ENCODE measurements around the gene FNBP1. TPM values are rescaled to one million over a fixed set of nuclear protein-coding genes. Genes with fewer than 3 reads are reported as not detected.
"Not testable (repeated sequence)": the region's sequence is repeated elsewhere in the genome, so short reads cannot be mapped to it uniquely, and the experiment has no call there.

Gene FNBP1
- total and polyA plus RNA-seq, 2 of the 13 experiments (the other 11 are each of a cell fraction or from before 2014, with no cell fraction given): 5.4 to 19.5 TPM

DNA sequence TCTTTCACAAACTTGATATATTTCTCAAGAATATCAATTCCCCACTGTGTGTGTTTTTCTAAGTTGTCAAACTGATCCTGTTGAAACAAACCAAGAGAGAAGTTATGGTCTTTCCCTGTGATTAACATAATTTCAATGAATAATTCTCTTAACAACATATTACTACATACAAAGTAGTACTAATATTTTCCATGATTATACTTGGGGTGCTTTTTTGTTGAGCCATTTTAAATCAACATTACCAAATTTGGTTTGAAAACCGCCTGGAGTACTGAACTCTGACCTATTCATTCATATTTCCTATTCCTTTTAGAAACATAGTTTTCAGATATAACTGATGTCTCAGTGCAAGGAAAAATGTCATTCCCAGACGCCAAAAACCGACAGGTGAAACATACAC lies 48.1 kb downstream of the FNBP1 start (continued):
- TF ChIP-seq, protein P1, sequence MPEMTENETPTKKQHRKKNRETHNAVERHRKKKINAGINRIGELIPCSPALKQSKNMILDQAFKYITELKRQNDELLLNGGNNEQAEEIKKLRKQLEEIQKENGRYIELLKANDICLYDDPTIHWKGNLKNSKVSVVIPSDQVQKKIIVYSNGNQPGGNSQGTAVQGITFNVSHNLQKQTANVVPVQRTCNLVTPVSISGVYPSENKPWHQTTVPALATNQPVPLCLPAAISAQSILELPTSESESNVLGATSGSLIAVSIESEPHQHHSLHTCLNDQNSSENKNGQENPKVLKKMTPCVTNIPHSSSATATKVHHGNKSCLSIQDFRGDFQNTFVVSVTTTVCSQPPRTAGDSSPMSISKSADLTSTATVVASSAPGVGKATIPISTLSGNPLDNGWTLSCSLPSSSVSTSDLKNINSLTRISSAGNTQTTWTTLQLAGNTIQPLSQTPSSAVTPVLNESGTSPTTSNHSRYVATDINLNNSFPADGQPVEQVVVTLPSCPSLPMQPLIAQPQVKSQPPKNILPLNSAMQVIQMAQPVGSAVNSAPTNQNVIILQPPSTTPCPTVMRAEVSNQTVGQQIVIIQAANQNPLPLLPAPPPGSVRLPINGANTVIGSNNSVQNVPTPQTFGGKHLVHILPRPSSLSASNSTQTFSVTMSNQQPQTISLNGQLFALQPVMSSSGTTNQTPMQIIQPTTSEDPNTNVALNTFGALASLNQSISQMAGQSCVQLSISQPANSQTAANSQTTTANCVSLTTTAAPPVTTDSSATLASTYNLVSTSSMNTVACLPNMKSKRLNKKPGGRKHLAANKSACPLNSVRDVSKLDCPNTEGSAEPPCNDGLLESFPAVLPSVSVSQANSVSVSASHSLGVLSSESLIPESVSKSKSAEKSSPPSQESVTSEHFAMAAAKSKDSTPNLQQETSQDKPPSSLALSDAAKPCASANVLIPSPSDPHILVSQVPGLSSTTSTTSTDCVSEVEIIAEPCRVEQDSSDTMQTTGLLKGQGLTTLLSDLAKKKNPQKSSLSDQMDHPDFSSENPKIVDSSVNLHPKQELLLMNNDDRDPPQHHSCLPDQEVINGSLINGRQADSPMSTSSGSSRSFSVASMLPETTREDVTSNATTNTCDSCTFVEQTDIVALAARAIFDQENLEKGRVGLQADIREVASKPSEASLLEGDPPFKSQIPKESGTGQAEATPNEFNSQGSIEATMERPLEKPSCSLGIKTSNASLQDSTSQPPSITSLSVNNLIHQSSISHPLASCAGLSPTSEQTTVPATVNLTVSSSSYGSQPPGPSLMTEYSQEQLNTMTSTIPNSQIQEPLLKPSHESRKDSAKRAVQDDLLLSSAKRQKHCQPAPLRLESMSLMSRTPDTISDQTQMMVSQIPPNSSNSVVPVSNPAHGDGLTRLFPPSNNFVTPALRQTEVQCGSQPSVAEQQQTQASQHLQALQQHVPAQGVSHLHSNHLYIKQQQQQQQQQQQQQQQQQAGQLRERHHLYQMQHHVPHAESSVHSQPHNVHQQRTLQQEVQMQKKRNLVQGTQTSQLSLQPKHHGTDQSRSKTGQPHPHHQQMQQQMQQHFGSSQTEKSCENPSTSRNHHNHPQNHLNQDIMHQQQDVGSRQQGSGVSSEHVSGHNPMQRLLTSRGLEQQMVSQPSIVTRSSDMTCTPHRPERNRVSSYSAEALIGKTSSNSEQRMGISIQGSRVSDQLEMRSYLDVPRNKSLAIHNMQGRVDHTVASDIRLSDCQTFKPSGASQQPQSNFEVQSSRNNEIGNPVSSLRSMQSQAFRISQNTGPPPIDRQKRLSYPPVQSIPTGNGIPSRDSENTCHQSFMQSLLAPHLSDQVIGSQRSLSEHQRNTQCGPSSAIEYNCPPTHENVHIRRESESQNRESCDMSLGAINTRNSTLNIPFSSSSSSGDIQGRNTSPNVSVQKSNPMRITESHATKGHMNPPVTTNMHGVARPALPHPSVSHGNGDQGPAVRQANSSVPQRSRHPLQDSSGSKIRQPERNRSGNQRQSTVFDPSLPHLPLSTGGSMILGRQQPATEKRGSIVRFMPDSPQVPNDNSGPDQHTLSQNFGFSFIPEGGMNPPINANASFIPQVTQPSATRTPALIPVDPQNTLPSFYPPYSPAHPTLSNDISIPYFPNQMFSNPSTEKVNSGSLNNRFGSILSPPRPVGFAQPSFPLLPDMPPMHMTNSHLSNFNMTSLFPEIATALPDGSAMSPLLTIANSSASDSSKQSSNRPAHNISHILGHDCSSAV (CRISPR knock-in tag; IDR thresholded peaks at IDR 0.05; ENCODE audit: borderline replicate concordance): no peak
- no peak for TF ChIP-seq CEBPZ (IDR thresholded peaks at IDR 0.05; ENCODE audit: low read length)
- TF ChIP-seq, protein P2, sequence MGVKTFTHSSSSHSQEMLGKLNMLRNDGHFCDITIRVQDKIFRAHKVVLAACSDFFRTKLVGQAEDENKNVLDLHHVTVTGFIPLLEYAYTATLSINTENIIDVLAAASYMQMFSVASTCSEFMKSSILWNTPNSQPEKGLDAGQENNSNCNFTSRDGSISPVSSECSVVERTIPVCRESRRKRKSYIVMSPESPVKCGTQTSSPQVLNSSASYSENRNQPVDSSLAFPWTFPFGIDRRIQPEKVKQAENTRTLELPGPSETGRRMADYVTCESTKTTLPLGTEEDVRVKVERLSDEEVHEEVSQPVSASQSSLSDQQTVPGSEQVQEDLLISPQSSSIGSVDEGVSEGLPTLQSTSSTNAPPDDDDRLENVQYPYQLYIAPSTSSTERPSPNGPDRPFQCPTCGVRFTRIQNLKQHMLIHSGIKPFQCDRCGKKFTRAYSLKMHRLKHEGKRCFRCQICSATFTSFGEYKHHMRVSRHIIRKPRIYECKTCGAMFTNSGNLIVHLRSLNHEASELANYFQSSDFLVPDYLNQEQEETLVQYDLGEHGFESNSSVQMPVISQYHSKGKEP (CRISPR knock-in tag; IDR thresholded peaks at IDR 0.05): no peak

DNA sequence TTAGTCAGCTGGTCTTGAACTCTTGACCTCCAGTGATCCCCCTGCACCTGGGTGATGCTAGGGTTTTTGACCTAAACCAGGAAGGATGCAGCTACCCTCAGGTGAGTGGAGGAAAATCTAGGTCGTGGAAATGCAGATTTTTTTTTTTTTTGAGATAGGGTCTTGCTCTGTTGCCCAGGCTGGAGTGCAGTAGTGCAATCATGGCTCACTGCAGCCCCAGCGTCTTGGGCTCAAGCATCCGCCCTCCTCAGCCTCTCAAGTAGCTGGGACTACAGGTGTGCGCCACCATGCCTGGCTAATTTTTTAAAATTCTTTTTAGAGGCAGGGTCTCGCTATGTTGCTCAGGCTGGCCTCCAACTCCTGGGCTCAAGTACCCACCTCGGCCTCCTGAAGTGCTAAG lies 51.9 kb downstream of the FNBP1 start:
- H3K79me2 ChIP-seq (ENCODE audit: insufficient read depth, low read length); H3K4me3 ChIP-seq (replicated peaks in 1 of 3; ENCODE audit: insufficient read depth in 1 of 3, low read depth in 2 of 3, low read length in 3 of 3); H3K27me3 ChIP-seq (ENCODE audit: control insufficient read depth in 1 of 2, insufficient read depth in 2 of 2, low read length in 2 of 2); H3K9me3 ChIP-seq (ENCODE audit: low read length); FAIRE-seq; in situ Hi-C loops (cut with HindIII; ENCODE audit: extremely low pct_ligation_motif_present, low pct_unique_long_range_greater_than_20kb); ATAC-seq; H3K27ac ChIP-seq (ENCODE audit: extremely low read length, insufficient read depth, low read length); POLR2A ChIA-PET; H3K9ac ChIP-seq (ENCODE audit: insufficient read depth, low read depth, low read length); H3K4me2 ChIP-seq (ENCODE audit: low read depth, low read length); H2AFZ ChIP-seq (ENCODE audit: low read length); BruUV-seq (replicated peaks); CTCF ChIA-PET (ENCODE audit: low intra/inter-chr PET ratio, low total read pairs); intact Hi-C loops (cut with micrococcal nuclease; ENCODE audit: unreplicated experiment); H3K36me3 ChIP-seq (replicated peaks in 1 of 2; ENCODE audit: control insufficient read depth in 1 of 2, insufficient read depth in 2 of 2, low read length in 2 of 2); DNase-seq (ENCODE audit: low spot score); H4K20me1 ChIP-seq (ENCODE audit: insufficient read depth, low read length): not testable (repeated sequence)
- H3K4me1 ChIP-seq (ENCODE audit: insufficient read depth, low read length): peaks cover 14% of the 10 kb centered on the region
- 97% methylated on average over 6 of the region's 6 CpGs for whole genome bisulfite sequencing (ENCODE audit: low lambda C conversion rate)
